Nephron progenitor cell (in vitro differentiated cells): ENCODE measurements around the gene CXCL12.

Experiments
- DNase-seq: peaks from one replicate; pipeline ENCODE4 v3.0.0; 2021
- H3K27ac Mint-ChIP-seq: 2 replicates; pipeline ENCODE4 v1.8.0; 2021; ENCODE audit warnings: mild to moderate bottlenecking, moderate library complexity, mixed read lengths
- H3K27me3 Mint-ChIP-seq: 2 replicates; pipeline ENCODE4 v1.8.0; 2021; ENCODE audit warnings: mild to moderate bottlenecking, low read depth, mixed read lengths; ENCODE audit not compliant: poor library complexity
- H3K36me3 Mint-ChIP-seq: 2 replicates; pipeline ENCODE4 v1.8.0; 2021; ENCODE audit warnings: low read depth, mixed read lengths
- H3K4me1 Mint-ChIP-seq: 2 replicates; pipeline ENCODE4 v1.8.0; 2021; ENCODE audit warnings: mixed read lengths
- H3K4me3 Mint-ChIP-seq: 2 replicates; pipeline ENCODE4 v1.8.0; 2021; ENCODE audit warnings: mild to moderate bottlenecking, moderate library complexity, mixed read lengths
- H3K9me3 Mint-ChIP-seq: 2 replicates; pipeline ENCODE4 v1.8.0; 2021; ENCODE audit warnings: mild to moderate bottlenecking, moderate library complexity, mixed read lengths
- TF ChIP-seq, protein P1 (sequence below): fragments of 200-600 bp; sonication (generic); IDR thresholded peaks from 2 replicates; pipeline ENCODE4 v1.5.0; 2021; ENCODE audit warnings: antibody characterized with exemption

CXCL12 gene

DNA sequence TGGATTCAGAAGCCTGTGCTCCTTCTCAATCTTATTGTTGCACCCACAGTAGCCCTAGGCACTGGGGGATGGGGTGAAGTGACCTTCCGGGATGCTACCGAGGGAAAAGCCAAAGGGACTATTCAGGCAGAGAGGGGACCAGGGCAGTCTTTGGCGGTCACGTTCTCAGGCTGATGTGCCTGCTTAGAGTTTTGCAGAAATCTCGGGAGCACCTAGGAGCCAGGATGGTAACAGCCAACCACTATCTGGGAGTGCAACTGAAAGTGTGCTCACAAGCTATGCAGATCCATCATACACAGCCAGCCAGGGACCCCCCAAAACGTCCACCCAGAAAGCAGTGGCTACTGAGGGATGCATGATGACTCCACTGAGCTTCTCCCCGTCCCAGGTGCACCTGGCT lies 52.4 kb downstream of the CXCL12 start:
- Mint-ChIP-seq H3K27ac (no peak overlapping the region), H3K4me3 (no peak overlapping the region), H3K27me3 (peaks cover 22% of the 10 kb centered on the region), H3K36me3 (no peaks in the 10 kb centered on the region), H3K9me3 (no peaks in the 10 kb centered on the region), H3K4me1 (peaks cover 50% of the 10 kb centered on the region)
- DNase-seq: no peak
- TF ChIP-seq, protein P1, sequence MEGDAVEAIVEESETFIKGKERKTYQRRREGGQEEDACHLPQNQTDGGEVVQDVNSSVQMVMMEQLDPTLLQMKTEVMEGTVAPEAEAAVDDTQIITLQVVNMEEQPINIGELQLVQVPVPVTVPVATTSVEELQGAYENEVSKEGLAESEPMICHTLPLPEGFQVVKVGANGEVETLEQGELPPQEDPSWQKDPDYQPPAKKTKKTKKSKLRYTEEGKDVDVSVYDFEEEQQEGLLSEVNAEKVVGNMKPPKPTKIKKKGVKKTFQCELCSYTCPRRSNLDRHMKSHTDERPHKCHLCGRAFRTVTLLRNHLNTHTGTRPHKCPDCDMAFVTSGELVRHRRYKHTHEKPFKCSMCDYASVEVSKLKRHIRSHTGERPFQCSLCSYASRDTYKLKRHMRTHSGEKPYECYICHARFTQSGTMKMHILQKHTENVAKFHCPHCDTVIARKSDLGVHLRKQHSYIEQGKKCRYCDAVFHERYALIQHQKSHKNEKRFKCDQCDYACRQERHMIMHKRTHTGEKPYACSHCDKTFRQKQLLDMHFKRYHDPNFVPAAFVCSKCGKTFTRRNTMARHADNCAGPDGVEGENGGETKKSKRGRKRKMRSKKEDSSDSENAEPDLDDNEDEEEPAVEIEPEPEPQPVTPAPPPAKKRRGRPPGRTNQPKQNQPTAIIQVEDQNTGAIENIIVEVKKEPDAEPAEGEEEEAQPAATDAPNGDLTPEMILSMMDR: no peak

DNA sequence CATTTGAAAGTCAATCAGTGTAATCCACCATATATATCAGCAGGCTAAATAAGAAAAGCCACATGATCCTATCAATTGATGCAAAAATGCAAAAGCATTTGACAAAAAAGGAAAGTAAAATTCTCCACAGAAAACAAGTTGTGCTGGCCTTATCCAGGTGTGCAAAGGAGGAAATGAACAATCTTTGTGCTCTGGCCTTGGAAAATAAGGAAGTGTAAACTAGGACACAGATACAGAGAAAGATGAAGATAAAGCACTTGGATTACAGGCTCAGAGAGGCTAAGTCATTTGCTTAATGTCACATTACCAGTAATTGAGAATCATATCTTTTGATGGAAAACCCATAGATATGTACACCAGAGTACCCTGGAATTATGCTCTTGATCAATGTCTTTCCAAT lies 54.5 kb downstream of the CXCL12 start:
- no peak overlapping the region for H3K4me3 Mint-ChIP-seq
- H3K4me1 Mint-ChIP-seq: peaks cover 42% of the 10 kb centered on the region
- no peak overlapping the region for H3K27ac Mint-ChIP-seq
- TF ChIP-seq, protein P1: no peak
- H3K27me3 Mint-ChIP-seq: peaks cover 13% of the 10 kb centered on the region
- DNase-seq: no peak
- H3K36me3 Mint-ChIP-seq: no peaks in the 10 kb centered on the region
- no peaks in the 10 kb centered on the region for H3K9me3 Mint-ChIP-seq

DNA sequence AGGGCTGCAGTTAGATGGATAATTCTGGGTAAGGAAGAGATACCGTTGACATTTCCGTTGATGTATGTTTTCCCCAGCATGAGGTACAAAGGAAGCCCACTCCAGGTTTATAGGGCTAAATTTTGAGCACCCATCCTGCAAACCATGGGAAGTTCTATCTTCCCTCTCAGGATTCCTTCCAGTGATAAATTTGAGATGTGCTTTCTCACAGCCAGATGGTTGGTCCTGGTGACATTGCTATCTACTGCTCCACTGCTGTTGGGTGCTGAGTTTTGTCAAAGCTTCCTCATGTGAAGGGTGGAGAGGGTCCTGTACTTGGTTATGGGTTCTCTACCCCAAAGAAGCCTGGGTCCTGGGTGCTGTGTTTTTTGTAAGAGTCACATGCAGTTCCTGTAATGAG lies 57.4 kb downstream of the CXCL12 start:
- TF ChIP-seq, protein P1: no peak
- Mint-ChIP-seq H3K9me3 (no peaks in the 10 kb centered on the region), H3K4me1 (peaks cover 12% of the 10 kb centered on the region), H3K27me3 (peaks cover 9% of the 10 kb centered on the region), H3K27ac (no peak overlapping the region), H3K4me3 (no peak overlapping the region), H3K36me3 (no peaks in the 10 kb centered on the region)
- no peak for DNase-seq
